B cell (primary cell): ENCODE results near the gene STAT5B.

ENCODE experiments used
- EZH2 ChIP-seq: IDR thresholded peaks from 2 replicates; pipeline ENCODE4 v1.6.1; 2012; ENCODE audit warnings: borderline replicate concordance, low read depth, mild to moderate bottlenecking, moderate library complexity, low read length; ENCODE audit not compliant: insufficient read depth, poor library complexity, severe bottlenecking
- TF ChIP-seq, protein P1 (sequence below): fragments of 200-600 bp; IDR thresholded peaks from one replicate; pipeline ENCODE4 v1.8.0; 2022; ENCODE audit warnings: antibody characterized with exemption, mild to moderate bottlenecking

DNA sequence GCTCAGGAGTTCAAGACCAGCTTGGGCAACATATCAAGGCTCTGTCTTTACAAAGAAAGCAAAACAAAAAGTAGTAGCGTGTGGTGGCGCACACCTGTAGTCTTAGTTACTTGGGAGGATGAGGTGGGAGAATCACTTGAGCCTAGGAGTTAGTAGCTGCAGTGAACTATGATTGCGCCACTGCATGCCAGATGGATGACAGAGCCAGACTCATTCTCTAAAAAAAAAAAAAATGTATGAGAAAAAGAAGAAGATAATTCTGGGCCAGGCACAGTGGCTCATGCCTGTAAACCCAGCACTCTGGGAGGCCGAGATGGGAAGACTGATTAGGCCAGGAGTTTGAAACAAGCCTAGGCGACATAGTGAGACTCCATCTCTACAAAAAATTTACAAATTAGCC, 28.5 kb downstream of the STAT5B start:
- TF ChIP-seq, protein P1, sequence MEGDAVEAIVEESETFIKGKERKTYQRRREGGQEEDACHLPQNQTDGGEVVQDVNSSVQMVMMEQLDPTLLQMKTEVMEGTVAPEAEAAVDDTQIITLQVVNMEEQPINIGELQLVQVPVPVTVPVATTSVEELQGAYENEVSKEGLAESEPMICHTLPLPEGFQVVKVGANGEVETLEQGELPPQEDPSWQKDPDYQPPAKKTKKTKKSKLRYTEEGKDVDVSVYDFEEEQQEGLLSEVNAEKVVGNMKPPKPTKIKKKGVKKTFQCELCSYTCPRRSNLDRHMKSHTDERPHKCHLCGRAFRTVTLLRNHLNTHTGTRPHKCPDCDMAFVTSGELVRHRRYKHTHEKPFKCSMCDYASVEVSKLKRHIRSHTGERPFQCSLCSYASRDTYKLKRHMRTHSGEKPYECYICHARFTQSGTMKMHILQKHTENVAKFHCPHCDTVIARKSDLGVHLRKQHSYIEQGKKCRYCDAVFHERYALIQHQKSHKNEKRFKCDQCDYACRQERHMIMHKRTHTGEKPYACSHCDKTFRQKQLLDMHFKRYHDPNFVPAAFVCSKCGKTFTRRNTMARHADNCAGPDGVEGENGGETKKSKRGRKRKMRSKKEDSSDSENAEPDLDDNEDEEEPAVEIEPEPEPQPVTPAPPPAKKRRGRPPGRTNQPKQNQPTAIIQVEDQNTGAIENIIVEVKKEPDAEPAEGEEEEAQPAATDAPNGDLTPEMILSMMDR = no peak
- no peak for TF ChIP-seq EZH2
